Natural killer cell (primary cell): Measurements from ENCODE around the gene RBMS3. TPM values are rescaled to one million over a fixed set of nuclear protein-coding genes. Genes with fewer than 3 reads are reported as not detected.

Source experiments
- ATAC-seq, 3 donors: fragments of 150-1000 bp in 2 of 3; fragments of 200-7000 bp in 1 of 3; cut with Tn5 transposase; 1 replicate in 1 of 3; 2 replicates in 2 of 3; pipeline ENCODE4 v1.10.0; 2021; ENCODE audit warnings: mild to moderate bottlenecking in 2 of 3, moderate library complexity in 2 of 3
- DNase-seq, 2 donors: peaks; one replicate each; pipeline versions ENCODE4 v3.0.0 to v3.0.0-alpha.2; 2013 to 2021; ENCODE audit warnings: mixed read lengths in 1 of 2
- H3K27ac ChIP-seq: one replicate; pipeline ENCODE4 v1.5.1; 2013; ENCODE audit warnings: mild to moderate bottlenecking, low read length
- H3K27me3 ChIP-seq: one replicate; pipeline ENCODE4 v1.6.1; 2013; ENCODE audit warnings: low read length; ENCODE audit not compliant: control insufficient read depth, insufficient read depth
- H3K36me3 ChIP-seq: one replicate; pipeline ENCODE4 v1.6.1; 2013; ENCODE audit warnings: low read length; ENCODE audit not compliant: control insufficient read depth, insufficient read depth
- H3K4me1 ChIP-seq: one replicate; pipeline ENCODE4 v1.6.1; 2013; ENCODE audit warnings: low read length; ENCODE audit not compliant: control insufficient read depth, insufficient read depth
- H3K4me3 ChIP-seq: one replicate; pipeline ENCODE4 v1.5.1; 2013; ENCODE audit warnings: low read length
- H3K9me3 ChIP-seq: one replicate; pipeline ENCODE4 v1.6.1; 2013; ENCODE audit warnings: low read length; ENCODE audit not compliant: control insufficient read depth, insufficient read depth
- H3K27ac Mint-ChIP-seq, 2 donors: one replicate each; pipeline ENCODE4 v1.8.0; 2022; ENCODE audit warnings: mild to moderate bottlenecking in 2 of 2, mixed read lengths in 2 of 2, moderate library complexity in 1 of 2
- H3K27me3 Mint-ChIP-seq, 2 donors: one replicate each; pipeline ENCODE4 v1.8.0; 2022; ENCODE audit warnings: low read depth in 2 of 2, mixed read lengths in 2 of 2
- H3K36me3 Mint-ChIP-seq: one replicate; pipeline ENCODE4 v1.8.0; 2022; ENCODE audit warnings: mixed read lengths
- H3K4me1 Mint-ChIP-seq, 2 donors: one replicate each; pipeline ENCODE4 v1.8.0; 2022; ENCODE audit warnings: mixed read lengths in 2 of 2
- H3K4me3 Mint-ChIP-seq: one replicate; pipeline ENCODE4 v1.8.0; 2022; ENCODE audit warnings: mild to moderate bottlenecking, moderate library complexity, mixed read lengths
- H3K9me3 Mint-ChIP-seq, 2 donors: one replicate each; pipeline ENCODE4 v1.8.0; 2022; ENCODE audit warnings: mixed read lengths in 2 of 2
- CTCF ChIP-seq: fragments of 200-600 bp; IDR thresholded peaks from one replicate; pipeline ENCODE4 v1.8.0; 2022; ENCODE audit warnings: antibody characterized with exemption
- WGBS: methylation state at CpG from one replicate; pipeline ENCODE4 v1.1.7; 2013; ENCODE audit warnings: missing lambda C conversion rate; ENCODE audit not compliant: insufficient coverage; 5-methylcytosine and 5-hydroxymethylcytosine counted together
- intact Hi-C: fragments of 100-400 bp; cut with micrococcal nuclease; formaldehyde crosslinking; loops from one replicate; pipeline ENCODE4 v1.14.2; 2022
- total RNA-seq, 4 donors: library from RNA; stranded (reverse); fragments of 120-200 nt in 1 of 4; gene quantifications; one replicate each; pipeline versions ENCODE4 v1.2.3 to v1.2.4, GENCODE V29; 2013 to 2022

RBMS3 gene
- total RNA-seq, 3 donors from 2014 or later (not counting 1 experiment from before 2014, with no cell fraction given), result 0.16 TPM; not detected in 2

- Mint-ChIP-seq H3K36me3 (no peaks in the 10 kb centered on the region), H3K27ac (no peak overlapping the region), H3K4me3 (no peak overlapping the region), H3K27me3 (no peaks in the 10 kb centered on the region), H3K9me3 (peaks cover 3 to 5% of the 10 kb centered on the region in 2 donors), H3K4me1 (no peaks in the 10 kb centered on the region)
- 97% methylated on average over 3 of the region's 3 CpGs for WGBS
- Histone ChIP-seq H3K27me3 (no peaks in the 10 kb centered on the region), H3K4me1 (no peaks in the 10 kb centered on the region), H3K36me3 (no peaks in the 10 kb centered on the region), H3K9me3 (no peaks in the 10 kb centered on the region), H3K27ac (no peak overlapping the region), H3K4me3 (no peak overlapping the region)
- no peak for TF ChIP-seq CTCF
- DNase-seq (no peak), ATAC-seq (no peak)
- intact Hi-C loops, result no loop called here
Observed at GRCh38 chr3:29644956-29645636, 364.2 kb downstream of the RBMS3 start.

- DNase-seq, result no peak
- Histone ChIP-seq H3K4me1 (no peaks in the 10 kb centered on the region), H3K36me3 (no peaks in the 10 kb centered on the region), H3K4me3 (no peak overlapping the region), H3K27me3 (no peaks in the 10 kb centered on the region), H3K27ac (no peak overlapping the region), H3K9me3 (no peaks in the 10 kb centered on the region)
- Mint-ChIP-seq H3K4me3 (no peak overlapping the region), H3K36me3 (no peaks in the 10 kb centered on the region), H3K27ac (no peak overlapping the region), H3K9me3 (peaks cover 5 to 7% of the 10 kb centered on the region in 2 donors), H3K27me3 (no peaks in the 10 kb centered on the region), H3K4me1 (no peaks in the 10 kb centered on the region)
- no peak for TF ChIP-seq CTCF
- intact Hi-C loops, result no loop called here
- no peak for ATAC-seq
- WGBS, result no CpG with 5 or more reads among the region's 1 CpG
Observed at GRCh38 chr3:29646043-29646442, 365.2 kb downstream of the RBMS3 start.

- no peaks in the 10 kb centered on the region for H3K27me3 ChIP-seq
- no peak for ATAC-seq
- H3K27ac ChIP-seq, result no peak overlapping the region
- no peak for TF ChIP-seq CTCF
- H3K4me1 Mint-ChIP-seq, result no peaks in the 10 kb centered on the region
- H3K4me3 ChIP-seq, result no peak overlapping the region
- no peaks in the 10 kb centered on the region for H3K36me3 Mint-ChIP-seq
- H3K9me3 Mint-ChIP-seq, result peaks cover 4 to 10% of the 10 kb centered on the region in 2 donors
- H3K36me3 ChIP-seq, result no peaks in the 10 kb centered on the region
- 57% methylated on average over 6 of the region's 6 CpGs for WGBS
- no peak for DNase-seq
- H3K4me1 ChIP-seq, result no peaks in the 10 kb centered on the region
- H3K9me3 ChIP-seq, result no peaks in the 10 kb centered on the region
- H3K4me3 Mint-ChIP-seq, result no peak overlapping the region
- intact Hi-C loops, result no loop called here
- no peaks in the 10 kb centered on the region for H3K27me3 Mint-ChIP-seq
- H3K27ac Mint-ChIP-seq, result no peak overlapping the region
Observed at GRCh38 chr3:29649815-29650547, 369.1 kb downstream of the RBMS3 start.
